ENCODE results near the gene C2orf69. TPM values are rescaled to one million over a fixed set of nuclear protein-coding genes. Genes with fewer than 3 reads are reported as not detected.
"Not testable (repeated sequence)": the region's sequence is repeated elsewhere in the genome, so short reads cannot be mapped to it uniquely, and the experiment has no call there.

The C2orf69 gene
- total RNA-seq, 2 donors from 2014 or later: 13.8 to 14.8 TPM

DNA sequence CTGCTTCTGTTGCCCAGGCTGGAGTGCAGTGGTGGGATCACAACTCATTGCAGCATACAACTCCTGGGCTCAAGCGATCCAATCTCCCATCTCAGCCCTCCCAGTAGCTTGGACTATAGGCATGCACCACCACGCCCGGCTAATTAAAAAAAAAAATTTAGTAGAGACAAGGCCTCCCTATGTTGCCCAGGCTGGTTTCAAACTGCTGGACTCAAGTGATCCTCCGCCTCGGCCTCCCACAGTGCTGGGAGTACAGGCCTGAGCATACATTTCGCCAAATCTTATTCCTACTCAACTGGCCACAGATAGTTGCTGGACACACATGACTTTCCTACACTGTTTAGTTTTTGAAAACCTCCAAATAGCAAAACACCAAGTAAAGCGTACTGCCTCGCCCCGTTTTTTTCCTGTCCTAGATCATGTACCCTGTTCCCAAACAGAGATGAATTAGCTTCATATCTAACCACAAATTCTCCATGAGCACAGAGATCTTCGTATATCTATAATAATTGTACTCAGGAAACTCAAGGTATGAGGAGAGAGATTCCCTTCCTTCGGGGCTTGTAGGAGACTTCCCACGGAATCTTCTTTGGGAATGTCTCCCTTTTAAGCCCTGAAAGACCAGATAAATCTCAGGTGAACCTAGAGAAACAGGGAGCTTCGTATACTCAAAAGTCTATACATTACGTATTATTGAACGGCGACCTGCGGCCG, 598 bp upstream of the C2orf69 start:
- no peak for DNase-seq
- no peak for ATAC-seq
- intact Hi-C loops (cut with DNase I, micrococcal nuclease): no loop called here

DNA sequence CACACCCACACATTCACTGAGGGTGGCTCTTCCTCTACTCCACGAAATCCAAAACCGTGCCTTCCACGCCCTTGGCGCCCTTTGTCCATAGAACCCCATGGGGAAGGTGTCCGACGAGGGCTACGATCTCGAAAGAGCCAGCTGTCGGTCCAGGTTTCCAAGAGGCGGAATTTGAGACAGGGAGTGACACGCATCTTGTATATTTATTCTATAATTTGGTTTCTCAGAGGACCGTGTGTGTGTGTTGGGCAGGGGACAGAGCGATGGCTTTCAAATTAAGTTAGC, 726 bp downstream of the C2orf69 start:
- no peak for DNase-seq
- intact Hi-C loops (cut with DNase I, micrococcal nuclease): no loop called here
- ATAC-seq: no peak

DNA sequence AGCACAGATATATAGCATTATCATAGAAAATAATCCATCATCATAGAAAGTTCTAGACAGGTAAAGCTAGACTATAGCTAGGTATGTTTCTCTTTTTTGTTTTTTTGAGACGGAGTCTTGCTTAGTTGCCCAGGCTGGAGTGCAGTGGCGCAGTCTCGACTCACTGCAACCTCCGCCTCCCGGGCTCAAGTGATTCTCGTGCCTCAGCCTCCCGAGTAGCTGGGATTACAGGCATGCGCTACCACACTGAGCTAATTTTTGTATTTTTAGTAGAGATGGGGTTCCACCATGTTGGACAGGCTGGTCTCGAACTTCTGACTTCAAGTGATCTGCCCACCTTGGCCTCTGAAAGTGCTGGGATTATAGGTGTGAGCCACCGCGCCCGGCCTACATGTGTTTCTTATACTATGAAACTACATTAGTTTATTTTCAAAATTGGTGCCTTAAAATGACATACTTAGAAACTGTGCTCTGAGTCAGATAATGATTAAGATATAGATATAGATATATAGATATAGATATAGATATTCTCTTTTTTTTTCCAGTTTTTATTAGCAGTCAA, 1.5 kb downstream of the C2orf69 start:
- intact Hi-C loops (cut with DNase I, micrococcal nuclease); ATAC-seq: not testable (repeated sequence)
- DNase-seq: peak in 1 of 2 donors; percentile 13

DNA sequence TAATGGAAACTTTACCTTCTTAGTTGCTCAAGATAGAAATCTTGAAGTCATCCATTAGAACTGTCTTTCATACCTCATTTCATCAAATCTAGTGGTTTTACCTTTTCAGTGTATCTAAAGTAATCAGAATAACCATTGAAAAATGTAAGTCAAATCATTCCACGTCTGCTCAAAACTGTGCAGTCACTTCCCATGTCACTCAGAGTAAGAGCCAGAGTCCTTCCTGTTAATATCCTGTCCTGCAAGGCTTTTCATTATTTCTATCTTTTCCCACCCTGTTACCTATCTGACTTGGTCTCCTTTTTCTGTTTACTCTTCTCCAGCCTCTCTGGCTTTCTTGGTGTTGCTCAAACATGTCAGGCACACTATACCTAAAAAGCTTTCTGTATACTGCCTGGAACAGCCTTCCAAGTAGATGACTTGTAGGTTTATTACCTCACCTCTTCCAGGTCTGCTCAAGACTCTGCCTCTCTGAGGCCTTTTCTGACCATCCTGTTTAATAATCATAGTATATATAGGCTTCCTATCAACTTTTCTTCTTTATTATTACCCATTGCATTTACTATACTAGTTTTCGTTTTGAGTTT, 3.4 kb downstream of the C2orf69 start:
- intact Hi-C loops (cut with DNase I, micrococcal nuclease): no loop called here
- DNase-seq: no peak
- ATAC-seq: no peak

DNA sequence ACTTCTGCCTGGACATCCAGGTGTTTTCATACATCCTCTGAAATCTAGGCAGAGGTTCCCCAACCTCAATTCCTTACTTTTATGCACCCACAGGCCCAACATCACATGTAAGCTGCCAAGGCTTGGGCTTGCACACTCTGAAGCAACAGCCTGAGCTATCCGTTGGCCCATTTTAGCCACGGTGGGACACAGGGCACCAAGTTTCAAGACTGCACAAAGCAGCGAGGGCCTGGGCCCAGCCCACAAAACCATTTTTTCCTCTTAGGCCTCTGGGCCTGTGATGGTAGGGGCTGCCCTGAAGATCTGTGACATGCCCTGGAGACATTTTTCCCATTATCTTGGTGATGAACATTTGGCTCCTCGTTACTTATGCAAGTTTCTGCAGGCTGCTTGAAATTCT, 5.9 kb downstream of the C2orf69 start:
- intact Hi-C loops (cut with DNase I, micrococcal nuclease): no loop called here
- DNase-seq (no peak), ATAC-seq (no peak)

DNA sequence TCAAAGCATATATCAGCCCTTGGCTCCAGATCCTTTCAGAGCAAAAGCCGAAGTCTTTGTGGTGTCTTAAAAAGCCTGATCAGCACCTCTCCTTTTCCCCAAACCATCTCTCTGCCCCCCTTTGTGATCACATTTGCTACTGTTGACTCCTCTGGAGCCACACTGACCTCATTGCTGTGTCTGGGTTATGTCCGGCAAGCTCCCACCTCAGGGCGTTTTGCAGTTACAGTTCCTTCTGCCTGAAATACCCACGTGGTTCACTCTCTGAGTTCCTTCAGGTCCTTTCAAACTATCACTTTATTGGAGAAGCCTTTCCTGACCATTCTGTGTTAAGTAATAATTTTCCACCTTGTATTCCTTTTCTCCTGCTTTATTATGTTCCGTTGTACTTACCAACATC, 11.8 kb downstream of the C2orf69 start:
- no peak for ATAC-seq
- intact Hi-C loops (cut with DNase I, micrococcal nuclease): no loop called here
- DNase-seq: no peak

DNA sequence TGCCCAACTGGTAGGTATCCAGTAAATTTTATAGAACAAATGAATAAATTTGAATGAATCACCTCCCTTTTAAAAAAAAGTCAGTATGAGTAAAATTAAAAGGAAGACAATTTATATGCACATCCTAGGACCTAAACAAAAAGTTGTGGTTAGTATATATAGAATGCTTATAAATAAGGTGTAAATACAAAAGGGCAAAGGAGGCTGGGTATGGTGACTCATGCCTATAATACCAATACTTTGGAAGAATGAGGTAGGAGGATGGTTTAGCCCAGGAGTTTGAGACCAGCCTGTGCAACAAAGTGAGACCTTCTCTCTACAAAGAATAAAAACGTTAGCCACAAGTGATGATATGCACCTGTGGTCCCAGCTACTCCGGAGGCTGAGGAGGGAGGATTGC, 12.8 kb downstream of the C2orf69 start:
- no peak for DNase-seq
- intact Hi-C loops (cut with DNase I, micrococcal nuclease): no loop called here
- no peak for ATAC-seq

DNA sequence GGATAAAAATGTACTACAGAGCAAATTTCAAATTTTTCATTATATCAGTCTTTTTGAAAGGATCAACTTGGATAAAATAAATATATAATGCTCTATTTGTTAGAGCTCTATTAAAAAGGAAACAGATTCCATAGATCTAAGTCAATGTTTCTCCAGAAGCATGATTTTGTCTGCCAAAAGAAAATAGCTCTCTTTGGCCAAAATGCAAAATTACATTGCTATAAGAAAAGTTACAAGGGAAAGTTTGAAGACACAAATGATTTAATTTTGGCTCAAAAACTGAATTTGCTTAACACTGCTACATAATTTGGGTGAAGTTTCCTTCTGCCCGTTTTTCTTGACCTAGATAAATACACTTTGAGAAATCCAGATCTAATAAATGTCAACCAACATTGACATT, 15.7 kb downstream of the C2orf69 start:
- ATAC-seq: no peak
- no peak for DNase-seq
- intact Hi-C loops (cut with DNase I, micrococcal nuclease): no loop called here

DNA sequence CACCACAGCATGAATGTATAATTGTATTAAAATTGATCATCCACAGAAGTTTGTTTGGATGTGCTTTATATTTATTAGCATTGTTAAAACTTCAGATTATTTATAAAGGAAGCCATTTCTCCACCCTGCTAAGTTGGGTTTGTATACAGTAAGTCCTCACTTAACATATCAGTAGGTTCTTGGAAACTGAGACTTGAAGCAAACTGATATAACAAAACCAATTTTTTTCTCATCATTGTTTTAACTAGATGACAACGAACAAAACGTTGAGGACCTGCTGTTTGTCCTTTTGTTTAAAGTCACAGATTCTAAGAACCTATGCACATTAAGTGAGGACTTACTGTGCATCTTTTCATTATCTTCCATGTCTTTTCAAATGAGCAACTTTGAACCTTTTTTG, 17.1 kb downstream of the C2orf69 start:
- no peak for DNase-seq
- intact Hi-C loops (cut with DNase I, micrococcal nuclease): no loop called here
- ATAC-seq: no peak

DNA sequence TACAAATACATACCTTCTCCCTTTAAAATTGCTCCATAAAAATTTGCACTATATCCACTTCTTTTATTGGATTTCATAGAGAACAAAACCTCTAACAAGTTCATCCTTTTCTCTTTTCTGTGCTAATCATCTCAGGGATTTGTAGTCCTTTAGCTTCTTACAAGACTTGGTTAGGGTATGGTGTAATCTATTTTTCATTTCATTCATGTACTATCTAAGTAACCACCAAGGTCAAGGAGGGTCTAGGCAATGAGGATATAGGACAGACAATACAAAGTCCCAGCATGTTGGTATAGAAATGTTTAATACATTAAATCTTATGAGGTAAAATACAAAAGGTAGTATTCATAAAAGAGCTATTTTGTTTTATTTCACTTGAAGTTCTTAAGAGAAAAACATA, 17.5 kb downstream of the C2orf69 start:
- intact Hi-C loops (cut with DNase I, micrococcal nuclease): no loop called here
- no peak for ATAC-seq
- no peak for DNase-seq

DNA sequence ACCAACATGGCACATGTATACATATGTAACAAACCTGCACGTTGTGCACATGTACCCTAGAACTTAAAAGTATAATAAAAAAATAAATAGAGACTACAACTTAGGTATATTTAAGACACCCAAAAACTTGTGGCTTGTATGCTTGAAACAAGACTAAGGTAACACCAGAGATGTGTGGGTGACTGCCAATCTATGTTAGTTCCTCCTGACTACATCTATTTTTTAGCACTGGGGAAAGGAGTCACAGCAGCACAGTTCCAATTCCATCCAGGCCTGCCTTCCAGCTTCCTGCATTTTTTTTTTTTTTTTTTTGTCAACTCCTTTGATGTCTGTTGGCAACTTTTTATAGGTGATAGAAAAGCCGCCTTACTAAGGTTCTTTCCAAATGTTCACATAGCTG, 18.2 kb downstream of the C2orf69 start:
- intact Hi-C loops (cut with DNase I, micrococcal nuclease): no loop called here
- no peak for ATAC-seq
- DNase-seq: no peak

DNA sequence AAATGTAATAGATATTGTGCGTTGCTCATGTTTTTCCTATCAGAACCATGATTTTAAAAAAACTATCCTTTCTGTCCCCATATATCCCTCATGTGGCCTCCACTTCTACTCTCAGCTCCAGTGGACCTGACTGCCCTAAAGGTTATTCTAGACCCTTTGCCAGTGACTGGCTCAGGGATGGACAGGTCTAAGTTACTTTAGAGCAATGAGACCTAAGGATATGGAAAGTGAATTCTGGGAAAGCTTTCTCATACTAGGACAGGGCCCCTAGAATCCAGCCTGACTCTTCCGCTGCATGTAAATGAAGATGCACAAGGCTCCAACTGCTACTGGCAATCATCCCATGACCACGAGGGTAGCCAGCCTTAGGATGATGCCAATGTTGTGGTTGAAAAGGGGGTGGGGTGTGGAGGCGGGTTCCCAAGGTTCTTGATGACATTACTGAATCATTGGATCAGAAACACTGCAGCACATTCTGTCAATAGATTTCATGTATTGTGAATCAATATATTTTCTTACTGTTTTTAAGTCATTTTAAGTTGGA, 21.3 kb downstream of the C2orf69 start:
- intact Hi-C loops (cut with DNase I, micrococcal nuclease): no loop called here
- DNase-seq (no peak), ATAC-seq (no peak)

DNA sequence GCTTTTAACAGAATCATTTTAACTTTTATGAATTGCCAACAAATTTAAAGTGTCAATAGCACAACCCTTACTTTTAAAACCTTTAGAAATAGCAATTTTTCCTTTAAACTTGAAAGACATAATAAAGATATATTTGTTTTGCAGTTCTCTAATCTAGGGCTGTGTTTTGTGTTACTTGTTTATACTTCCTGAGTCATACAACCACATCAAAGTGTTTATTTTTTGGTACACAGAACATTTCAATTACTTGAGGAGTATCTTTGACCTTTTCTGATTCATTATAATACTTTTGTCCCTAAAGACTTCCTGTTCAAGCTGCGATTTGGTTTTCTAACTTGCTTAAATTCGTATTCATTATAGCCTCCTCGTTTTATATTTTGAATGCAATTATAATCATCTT, 22.4 kb downstream of the C2orf69 start:
- intact Hi-C loops (cut with DNase I, micrococcal nuclease): no loop called here
- ATAC-seq (no peak), DNase-seq (no peak)

DNA sequence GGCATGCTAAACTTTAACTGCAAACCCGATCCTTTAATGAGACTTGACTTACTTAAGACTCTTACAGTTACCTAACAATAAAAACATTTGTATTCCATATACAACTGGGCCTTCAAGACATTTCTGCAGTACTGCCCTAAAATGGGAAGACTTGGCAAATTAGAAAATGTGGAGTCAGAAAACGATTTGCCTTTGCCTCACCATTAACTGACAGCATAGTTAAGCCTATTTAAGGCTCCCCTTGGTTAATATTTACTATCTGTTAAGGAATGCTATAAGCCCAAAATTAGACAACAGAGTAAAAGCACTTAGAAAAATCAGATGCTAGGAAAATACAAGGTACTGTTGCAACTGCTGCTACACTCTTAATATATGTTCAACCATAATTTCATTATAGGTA, 25.5 kb downstream of the C2orf69 start:
- no peak for DNase-seq
- ATAC-seq: no peak
- intact Hi-C loops (cut with DNase I, micrococcal nuclease): no loop called here

DNA sequence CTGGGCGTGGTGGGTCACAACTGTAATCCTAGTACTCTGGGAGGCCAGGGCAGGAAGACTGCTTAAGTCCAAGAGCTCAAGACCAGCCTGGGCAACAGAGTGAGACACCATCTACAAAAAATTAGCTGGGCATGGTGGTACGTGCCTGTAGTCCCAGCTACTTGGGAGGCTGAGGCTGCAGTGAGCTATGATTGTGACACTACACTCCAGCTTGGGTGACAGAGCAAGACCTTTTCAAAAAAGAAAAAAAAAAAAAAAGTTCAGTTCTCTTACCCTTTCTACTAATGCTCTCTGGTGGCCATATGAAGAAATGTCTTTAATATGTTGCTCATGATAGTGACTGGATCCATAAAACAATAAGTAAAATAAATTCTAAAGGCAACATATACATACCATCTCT, 29.3 kb downstream of the C2orf69 start:
- DNase-seq: no peak
- intact Hi-C loops (cut with DNase I, micrococcal nuclease): no loop called here
- ATAC-seq: peak; percentile 24

DNA sequence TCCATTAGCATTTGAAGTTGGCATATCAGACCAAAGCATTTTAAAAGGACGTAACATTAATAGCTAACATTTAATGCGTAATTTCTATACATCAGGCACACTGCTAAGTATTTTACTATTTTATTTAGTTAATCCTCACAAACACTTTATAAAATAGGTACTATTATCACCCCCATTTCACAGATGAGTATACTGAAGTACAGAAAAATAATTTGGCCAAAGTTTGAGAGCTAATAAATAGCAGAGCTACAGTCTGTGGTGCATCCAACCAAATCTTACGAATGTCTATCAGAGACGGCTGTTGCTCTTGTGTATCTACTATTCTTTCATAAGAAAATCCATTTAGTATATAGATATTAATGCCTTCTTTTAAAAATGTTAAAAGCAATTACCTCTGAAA, 32.3 kb downstream of the C2orf69 start:
- ATAC-seq (no peak), DNase-seq (no peak)
- intact Hi-C loops (cut with DNase I, micrococcal nuclease): no loop called here

DNA sequence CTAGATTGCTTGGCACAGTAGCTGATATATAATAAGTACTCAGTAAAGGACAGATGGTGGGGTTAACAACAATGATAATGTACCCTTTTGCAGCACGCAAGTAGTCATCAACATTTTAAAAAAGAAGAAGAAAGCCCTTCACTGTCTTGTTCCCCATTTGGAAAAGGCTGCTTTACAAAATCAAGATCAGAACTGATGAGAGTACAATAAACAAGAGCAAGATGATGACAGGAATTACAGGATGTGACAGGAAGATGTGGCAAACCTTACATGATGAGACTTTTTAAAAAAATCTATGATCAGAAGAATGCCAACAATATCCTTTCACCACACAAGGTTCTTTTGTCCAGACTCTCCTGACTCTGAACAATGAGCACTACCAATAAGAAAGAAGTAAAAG, 35.1 kb downstream of the C2orf69 start:
- no peak for DNase-seq
- intact Hi-C loops (cut with DNase I, micrococcal nuclease): no loop called here
- no peak for ATAC-seq

DNA sequence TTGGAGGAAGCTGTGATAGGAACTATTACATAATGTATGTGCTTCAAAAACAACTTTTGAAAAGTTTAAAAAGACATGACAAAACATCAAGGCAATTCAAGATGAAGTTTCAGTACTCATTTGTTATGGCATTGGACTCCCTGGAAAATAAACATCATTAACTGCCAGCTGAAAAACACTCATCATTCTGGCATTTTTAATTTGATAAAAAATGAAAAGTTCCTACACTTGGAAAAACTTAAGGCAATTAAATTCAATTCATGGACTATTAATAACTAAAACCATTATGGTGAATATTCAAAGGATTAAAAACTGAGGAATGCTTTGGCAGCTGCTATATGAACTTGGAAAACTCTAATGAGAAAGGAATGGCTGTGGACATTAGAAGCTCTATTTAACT, 35.7 kb downstream of the C2orf69 start:
- DNase-seq: no peak
- ATAC-seq: no peak
- intact Hi-C loops (cut with DNase I, micrococcal nuclease): no loop called here

DNA sequence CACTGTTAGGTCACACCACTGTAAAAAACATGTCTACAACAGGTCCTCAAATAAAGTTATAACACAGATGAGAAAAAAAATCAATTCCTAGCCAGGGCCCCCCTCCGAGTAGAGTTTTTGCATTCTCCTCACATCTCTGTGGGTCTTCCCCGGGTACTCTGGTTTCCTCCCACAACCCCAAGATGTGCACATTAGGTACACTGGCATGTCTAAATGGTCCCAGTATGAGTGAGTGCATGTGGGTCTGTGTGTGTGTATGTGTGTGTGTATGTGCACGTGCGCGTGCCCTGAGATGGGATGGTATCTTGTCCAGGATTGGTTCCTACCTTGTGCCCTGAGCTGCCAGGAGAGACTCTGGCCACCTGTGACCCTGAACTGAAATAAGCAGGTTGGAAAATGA, 39.3 kb downstream of the C2orf69 start:
- intact Hi-C loops (cut with DNase I, micrococcal nuclease): no loop called here
- DNase-seq: no peak
- ATAC-seq: no peak

DNA sequence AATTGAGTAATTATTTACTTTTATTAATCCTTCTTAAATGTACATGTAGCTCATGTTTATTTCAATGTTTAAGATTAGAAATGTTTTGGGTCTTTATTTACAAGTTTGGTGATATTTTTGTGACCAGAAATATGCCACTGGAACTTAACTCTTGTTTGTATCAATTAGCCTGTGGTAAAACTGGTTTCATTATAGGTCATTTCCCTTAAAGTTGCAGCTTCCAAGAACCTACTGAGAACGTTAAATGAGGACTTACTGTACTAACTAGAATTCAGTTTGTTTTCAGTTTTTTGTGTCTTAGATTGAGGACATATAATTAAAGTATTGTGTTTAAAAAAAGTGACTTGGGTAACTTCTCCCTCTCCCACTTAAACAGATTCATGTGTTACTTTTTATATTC, 39.9 kb downstream of the C2orf69 start:
- ATAC-seq: no peak
- DNase-seq: no peak
- intact Hi-C loops (cut with DNase I, micrococcal nuclease): no loop called here

DNA sequence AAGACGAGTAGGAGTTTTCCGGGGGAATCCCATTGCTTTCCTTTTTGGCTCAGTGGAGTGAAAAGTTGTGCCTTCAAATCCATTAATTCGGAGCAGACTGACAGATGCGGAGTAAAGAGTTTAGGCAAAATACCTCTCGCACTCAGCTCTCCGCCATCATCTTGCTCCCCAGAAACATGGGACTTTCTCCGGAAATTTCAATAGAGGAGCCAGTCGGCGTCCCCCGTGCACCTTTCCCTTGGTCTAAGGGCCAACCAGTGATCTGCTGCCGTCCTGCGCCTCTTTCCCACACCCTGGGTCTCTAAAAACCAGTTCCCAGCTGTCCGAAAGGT, 43.9 kb downstream of the C2orf69 start:
- DNase-seq: no peak
- intact Hi-C loops (cut with DNase I, micrococcal nuclease): no loop called here
- ATAC-seq: peak; percentile 60
